H54 (cell line): ENCODE results near the gene EFHC2.

Experiments used
- DNase-seq: peaks from one replicate; pipeline ENCODE4 v3.0.0; 2011; ENCODE audit warnings: low spot score, mixed read lengths; ENCODE audit not compliant: insufficient read length
- FAIRE-seq: peaks from 3 replicates; lab custom pipeline; 2011; peaks lifted over from hg19 to GRCh38; lab: Jason Lieb, UNC
- POLR2A ChIP-seq: IDR thresholded peaks from 2 replicates; pipeline ENCODE4 v1.6.1; 2011; ENCODE audit warnings: low read depth, mild to moderate bottlenecking, low read length

Gene EFHC2

GRCh38 chrX:44314259-44314734 lies 29.2 kb downstream of the EFHC2 start:
- TF ChIP-seq POLR2A, result no peak
- no peak for DNase-seq
- no peak for FAIRE-seq

- DNase-seq, result no peak
- no peak for FAIRE-seq
- TF ChIP-seq POLR2A, result no peak
These were observed 31.1 kb downstream of the EFHC2 start for GRCh38 chrX:44312421-44312820.

GRCh38 chrX:44310227-44310626 lies 33.2 kb downstream of the EFHC2 start:
- no peak for TF ChIP-seq POLR2A
- FAIRE-seq (no peak), DNase-seq (no peak)

GRCh38 chrX:44308869-44309268 lies 34.6 kb downstream of the EFHC2 start:
- no peak for FAIRE-seq
- no peak for TF ChIP-seq POLR2A
- DNase-seq, result no peak

- DNase-seq (no peak), FAIRE-seq (no peak)
- no peak for TF ChIP-seq POLR2A
These were observed 37.1 kb downstream of the EFHC2 start for GRCh38 chrX:44306356-44306755.

GRCh38 chrX:44305921-44306320 lies 37.6 kb downstream of the EFHC2 start:
- DNase-seq (no peak), FAIRE-seq (no peak)
- no peak for TF ChIP-seq POLR2A

GRCh38 chrX:44303119-44303518 lies 40.4 kb downstream of the EFHC2 start:
- no peak for DNase-seq
- FAIRE-seq, result no peak
- TF ChIP-seq POLR2A, result no peak

- TF ChIP-seq POLR2A, result no peak
- DNase-seq (no peak), FAIRE-seq (no peak)
These were observed 44.3 kb downstream of the EFHC2 start for GRCh38 chrX:44299177-44299576.

GRCh38 chrX:44291468-44292092 lies 51.9 kb downstream of the EFHC2 start:
- no peak for DNase-seq
- no peak for TF ChIP-seq POLR2A
- FAIRE-seq, result no peak

- no peak for FAIRE-seq
- DNase-seq, result no peak
- TF ChIP-seq POLR2A, result no peak
These were observed 52.8 kb downstream of the EFHC2 start for GRCh38 chrX:44290718-44291117.

GRCh38 chrX:44282753-44283152 lies 60.7 kb downstream of the EFHC2 start:
- FAIRE-seq, result no peak

GRCh38 chrX:44280116-44280515 lies 63.4 kb downstream of the EFHC2 start:
- FAIRE-seq (no peak), DNase-seq (no peak)
- no peak for TF ChIP-seq POLR2A

More at GRCh38 chrX:44282753-44283152, 60.7 kb downstream of the EFHC2 start:
- no peak for TF ChIP-seq POLR2A
- no peak for DNase-seq

- TF ChIP-seq POLR2A, result no peak
- FAIRE-seq (no peak), DNase-seq (no peak)
These were observed 69.4 kb downstream of the EFHC2 start for GRCh38 chrX:44274096-44274495.

- TF ChIP-seq POLR2A, result no peak
- FAIRE-seq (no peak), DNase-seq (no peak)
These were observed 75.6 kb downstream of the EFHC2 start for GRCh38 chrX:44267861-44268260.

GRCh38 chrX:44267116-44267515 lies 76.4 kb downstream of the EFHC2 start:
- no peak for DNase-seq
- no peak for FAIRE-seq
- no peak for TF ChIP-seq POLR2A

GRCh38 chrX:44265559-44265958 lies 77.9 kb downstream of the EFHC2 start:
- FAIRE-seq, result no peak
- TF ChIP-seq POLR2A, result no peak
- DNase-seq, result no peak
